ENCODE results near the gene METTL1. TPM values are rescaled to one million over a fixed set of nuclear protein-coding genes. Genes with fewer than 3 reads are reported as not detected.

METTL1 gene
- total RNA-seq, 4 donors from 2014 or later: 4.8 to 11.0 (median 7.8) TPM

- H3K27me3 ChIP-seq: peaks cover 92% of the 10 kb centered on the region
Measured at GRCh38 chr12:57729321-57729844, 42.5 kb downstream of the METTL1 start.

GRCh38 chr12:57727758-57728395 lies 44.0 kb downstream of the METTL1 start:
- H3K9me3 ChIP-seq: no peaks in the 10 kb centered on the region
- H3K36me3 ChIP-seq: no peaks in the 10 kb centered on the region
- H3K27ac ChIP-seq: peak overlapping the region in 1 of 4 donors; percentile 74
- H3K4me3 ChIP-seq: no peak overlapping the region
- ATAC-seq: no peak
- 43 to 61% methylated on average over 6 to 7 of the region's 21 CpGs for WGBS, 2 donors (ENCODE audit: low coverage in 1 of 2)
- peaks cover 78% of the 10 kb centered on the region for H3K27me3 ChIP-seq
- TF ChIP-seq, protein P1, sequence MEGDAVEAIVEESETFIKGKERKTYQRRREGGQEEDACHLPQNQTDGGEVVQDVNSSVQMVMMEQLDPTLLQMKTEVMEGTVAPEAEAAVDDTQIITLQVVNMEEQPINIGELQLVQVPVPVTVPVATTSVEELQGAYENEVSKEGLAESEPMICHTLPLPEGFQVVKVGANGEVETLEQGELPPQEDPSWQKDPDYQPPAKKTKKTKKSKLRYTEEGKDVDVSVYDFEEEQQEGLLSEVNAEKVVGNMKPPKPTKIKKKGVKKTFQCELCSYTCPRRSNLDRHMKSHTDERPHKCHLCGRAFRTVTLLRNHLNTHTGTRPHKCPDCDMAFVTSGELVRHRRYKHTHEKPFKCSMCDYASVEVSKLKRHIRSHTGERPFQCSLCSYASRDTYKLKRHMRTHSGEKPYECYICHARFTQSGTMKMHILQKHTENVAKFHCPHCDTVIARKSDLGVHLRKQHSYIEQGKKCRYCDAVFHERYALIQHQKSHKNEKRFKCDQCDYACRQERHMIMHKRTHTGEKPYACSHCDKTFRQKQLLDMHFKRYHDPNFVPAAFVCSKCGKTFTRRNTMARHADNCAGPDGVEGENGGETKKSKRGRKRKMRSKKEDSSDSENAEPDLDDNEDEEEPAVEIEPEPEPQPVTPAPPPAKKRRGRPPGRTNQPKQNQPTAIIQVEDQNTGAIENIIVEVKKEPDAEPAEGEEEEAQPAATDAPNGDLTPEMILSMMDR (IDR thresholded peaks at IDR 0.05): no peak
- TF ChIP-seq POLR2AphosphoS5 (IDR thresholded peaks at IDR 0.05): no peak
- TF ChIP-seq POLR2A (IDR thresholded peaks at IDR 0.05): no peak
- TF ChIP-seq EP300 (IDR thresholded peaks at IDR 0.05): no peak
- H3K4me1 ChIP-seq: peaks cover 0 to 28% (median 4%) of the 10 kb centered on the region in 3 donors

More at GRCh38 chr12:57729321-57729844, 42.5 kb downstream of the METTL1 start:
- Histone ChIP-seq H3K27ac (no peak overlapping the region), H3K4me1 (peaks cover 0 to 28% (median 4%) of the 10 kb centered on the region in 3 donors), H3K9me3 (no peaks in the 10 kb centered on the region), H3K36me3 (no peaks in the 10 kb centered on the region), H3K4me3 (no peak overlapping the region)
- WGBS, 2 donors (ENCODE audit: low coverage in 1 of 2): 43 to 46% methylated on average over 4 to 5 of the region's 5 CpGs
- ATAC-seq: no peak
- no peak for TF ChIP-seq POLR2AphosphoS5 (IDR thresholded peaks at IDR 0.05)
- no peak for TF ChIP-seq POLR2A (IDR thresholded peaks at IDR 0.05)
- no peak for TF ChIP-seq EP300 (IDR thresholded peaks at IDR 0.05)
- TF ChIP-seq, protein P1 (IDR thresholded peaks at IDR 0.05): no peak

GRCh38 chr12:57726884-57727757 lies 44.8 kb downstream of the METTL1 start:
- peak overlapping the region in 2 of 4 donors; percentile 54 to 74 for H3K27ac ChIP-seq
- TF ChIP-seq EP300 (IDR thresholded peaks at IDR 0.05): no peak
- no peak for TF ChIP-seq POLR2A (IDR thresholded peaks at IDR 0.05)
- TF ChIP-seq, protein P1 (IDR thresholded peaks at IDR 0.05): peak in 3 of 4 experiments; percentile 44 to 47 (median 46)
- no peak for TF ChIP-seq POLR2AphosphoS5 (IDR thresholded peaks at IDR 0.05)
- H3K27me3 ChIP-seq: peaks cover 70% of the 10 kb centered on the region

GRCh38 chr12:57726151-57726883 lies 45.6 kb downstream of the METTL1 start:
- Histone ChIP-seq H3K9me3 (no peaks in the 10 kb centered on the region), H3K27ac (peak overlapping the region in 3 of 4 donors; percentile 54 to 74 (median 64)), H3K27me3 (peaks cover 62% of the 10 kb centered on the region), H3K4me1 (peaks cover 0 to 28% (median 4%) of the 10 kb centered on the region in 3 donors), H3K36me3 (peaks cover 0 to 9% of the 10 kb centered on the region in 2 donors), H3K4me3 (peak overlapping the region; percentile 12 to 74)
- WGBS, 2 donors (ENCODE audit: low coverage in 1 of 2): no CpG with 5 or more reads among the region's 79 CpGs
- peak; percentile 82 for ATAC-seq
- TF ChIP-seq EP300 (IDR thresholded peaks at IDR 0.05): no peak
- TF ChIP-seq, protein P1 (IDR thresholded peaks at IDR 0.05): peak in 3 of 4 experiments; percentile 45 to 76 (median 58)

More at GRCh38 chr12:57726884-57727757, 44.8 kb downstream of the METTL1 start:
- no CpG with 5 or more reads among the region's 76 CpGs for WGBS, 2 donors (ENCODE audit: low coverage in 1 of 2)
- ATAC-seq: peak; percentile 34
- peak overlapping the region; percentile 12 to 74 for H3K4me3 ChIP-seq
- no peaks in the 10 kb centered on the region for H3K9me3 ChIP-seq
- peaks cover 0 to 28% (median 4%) of the 10 kb centered on the region in 3 donors for H3K4me1 ChIP-seq
- peaks cover 0 to under 1% of the 10 kb centered on the region in 2 donors for H3K36me3 ChIP-seq
